Motor neuron (in vitro differentiated cells): ENCODE data around the gene CNGB1. TPM values are rescaled to one million over a fixed set of nuclear protein-coding genes. Genes with fewer than 3 reads are reported as not detected.
"Not testable (repeated sequence)": the region's sequence is repeated elsewhere in the genome, so short reads cannot be mapped to it uniquely, and the experiment has no call there.

ENCODE experiments used
- ATAC-seq, 8 experiments: fragments of 200-7000 bp; cut with Tn5 transposase; replicated peaks in 6 of 8; 2 replicates each; pipeline ENCODE4 v1.8.0; 2021; ENCODE audit warnings: mild to moderate bottlenecking in 8 of 8, moderate library complexity in 8 of 8
- H3K27ac ChIP-seq, 2 donors: fragments of 250-450 bp; sonication (Bioruptor Pico); 2 replicates each; pipeline ENCODE4 v1.9.0; 2021; ENCODE audit warnings: antibody characterized with exemption in 2 of 2, mild to moderate bottlenecking in 2 of 2, moderate library complexity in 1 of 2
- H3K4me1 ChIP-seq, 2 donors: fragments of 250-450 bp; sonication (Bioruptor Pico); replicated peaks in 1 of 2; 2 replicates each; pipeline ENCODE4 v1.6.1; 2021; ENCODE audit warnings: antibody characterized with exemption in 2 of 2, mild to moderate bottlenecking in 2 of 2, moderate library complexity in 1 of 2
- H3K4me3 ChIP-seq, 5 donors: fragments of 250-450 bp; sonication (Bioruptor Pico); 2 replicates each; pipeline ENCODE4 v1.9.0; 2021; ENCODE audit warnings: antibody characterized with exemption in 5 of 5, mild to moderate bottlenecking in 5 of 5, moderate library complexity in 4 of 5
- WGBS, 10 experiments: fragments of 450-650 bp; shearing (Covaris generic); methylation state at CpG; one replicate each; pipeline ENCODE4 v1.0.0; 2022; 5-methylcytosine and 5-hydroxymethylcytosine counted together
- in situ Hi-C, 9 experiments: fragments of 400-800 bp; cut with MboI; loops; one replicate each; pipeline ENCODE4 v1.15.0; 2021; ENCODE audit warnings: low sequenced_read_pairs in 9 of 9, low pct_unique_long_range_greater_than_20kb in 2 of 9; ENCODE audit not compliant: unreplicated experiment in 9 of 9
- total RNA-seq, 8 experiments: library from RNA; unstranded; fragments of 300-600 nt; gene quantifications; 2 replicates each; pipeline versions ENCODE4 v1.2.3 to v1.2.4, GENCODE V29; 2022

The CNGB1 gene
- total RNA-seq, 8 experiments from 2014 or later, result 0.05 to 2.1 (median 1.2) TPM; not detected in 1

- in situ Hi-C loops, result loop anchor here in 3 of 9 experiments (25.0 kb wide), 3 partner anchors 104 to 229 kb away; partner anchors contain the start of genes USB1 (in 1 of the 3) and ZNF319 (in 1 of the 3)
- H3K4me3 ChIP-seq, result no peak overlapping the region
- ATAC-seq, result no peak
- 57 to 96% (median 82%) methylated on average over 2 to 4 of the region's 4 CpGs; no CpG with 5 or more reads in 2 of the 10 experiments for WGBS, 10 experiments
- H3K4me1 ChIP-seq, result peaks cover 0 to 11% of the 10 kb centered on the region in 2 donors
- no peak overlapping the region for H3K27ac ChIP-seq
Observed at GRCh38 chr16:57883480-57883879, 87.4 kb downstream of the CNGB1 start.

GRCh38 chr16:57882792-57883191 lies 88.1 kb downstream of the CNGB1 start:
- no peak overlapping the region for H3K27ac ChIP-seq
- H3K4me1 ChIP-seq, result peaks cover 0 to 11% of the 10 kb centered on the region in 2 donors
- in situ Hi-C loops, result loop anchor here in 3 of 9 experiments (25.0 kb wide), 3 partner anchors 105 to 230 kb away; partner anchors contain the start of genes USB1 (in 1 of the 3) and ZNF319 (in 1 of the 3)
- no peak overlapping the region for H3K4me3 ChIP-seq
- 0 to 100% (median 29%) methylated on average over 1 to 7 of the region's 7 CpGs for WGBS, 10 experiments
- ATAC-seq, result peak in 6 of 8 experiments; percentile 65 to 90 (median 84)

DNA sequence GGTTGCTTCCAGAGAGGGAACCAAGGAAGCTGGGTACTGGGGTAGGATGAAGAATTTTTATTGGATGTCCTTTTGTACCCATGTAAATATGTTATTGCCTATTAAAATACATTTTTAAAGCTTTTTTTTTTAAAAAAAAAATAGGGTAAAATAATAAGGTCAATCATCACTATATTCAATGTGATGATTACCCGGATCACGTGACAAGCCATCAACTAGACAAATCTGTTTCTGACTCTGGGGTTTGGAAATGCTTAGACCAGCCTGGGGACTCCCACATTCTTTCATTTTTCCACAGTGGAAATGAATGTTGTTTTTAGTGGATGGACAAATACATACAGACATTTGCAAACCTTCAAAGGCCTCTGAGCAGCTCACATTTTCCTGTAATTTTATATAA lies 88.7 kb downstream of the CNGB1 start:
- no peak for ATAC-seq
- WGBS, 10 experiments, result 0 to 100% (median 72%) methylated on average over 1 to 2 of the region's 2 CpGs; no CpG with 5 or more reads in 2 of the 10 experiments
- peaks cover 0 to 11% of the 10 kb centered on the region in 2 donors for H3K4me1 ChIP-seq
- no peak overlapping the region for H3K27ac ChIP-seq
- H3K4me3 ChIP-seq, result no peak overlapping the region
- in situ Hi-C loops, result loop anchor here in 3 of 9 experiments (25.0 kb wide), 3 partner anchors 105 to 230 kb away; partner anchors contain the start of genes USB1 (in 1 of the 3) and ZNF319 (in 1 of the 3)

GRCh38 chr16:57878586-57878985 lies 92.3 kb downstream of the CNGB1 start:
- no peak overlapping the region for H3K4me3 ChIP-seq
- peaks cover 0 to 11% of the 10 kb centered on the region in 2 donors for H3K4me1 ChIP-seq
- H3K27ac ChIP-seq, result no peak overlapping the region
- in situ Hi-C loops, result loop anchor here in 3 of 9 experiments (25.0 kb wide), 3 partner anchors 109 to 234 kb away; partner anchors contain the start of genes USB1 (in 1 of the 3) and ZNF319 (in 1 of the 3)
- no peak for ATAC-seq
- 29 to 100% (median 50%) methylated on average over 1 to 3 of the region's 3 CpGs; no CpG with 5 or more reads in 1 of the 10 experiments for WGBS, 10 experiments

GRCh38 chr16:57876210-57876609 lies 94.7 kb downstream of the CNGB1 start:
- in situ Hi-C loops, result loop anchor here in 3 of 9 experiments (25.0 kb wide), 3 partner anchors 111 to 236 kb away; partner anchors contain the start of genes USB1 (in 1 of the 3) and ZNF319 (in 1 of the 3)
- Histone ChIP-seq H3K27ac (no peak overlapping the region), H3K4me3 (no peak overlapping the region), H3K4me1 (no peaks in the 10 kb centered on the region)
- ATAC-seq, result no peak
- WGBS, 10 experiments, result 17 to 100% (median 77%) methylated on average over 1 to 3 of the region's 4 CpGs; no CpG with 5 or more reads in 2 of the 10 experiments

- no peaks in the 10 kb centered on the region for H3K4me1 ChIP-seq
- no peak overlapping the region for H3K27ac ChIP-seq
- no peak for ATAC-seq
- WGBS, 10 experiments, result 48 to 94% (median 70%) methylated on average over 2 to 5 of the region's 5 CpGs; no CpG with 5 or more reads in 1 of the 10 experiments
- H3K4me3 ChIP-seq, result no peak overlapping the region
- in situ Hi-C loops, result loop anchor here in 3 of 9 experiments (25.0 kb wide), 3 partner anchors 112 to 237 kb away; partner anchors contain the start of genes USB1 (in 1 of the 3) and ZNF319 (in 1 of the 3)
Observed at GRCh38 chr16:57875347-57875746, 95.6 kb downstream of the CNGB1 start.

GRCh38 chr16:57873218-57873617 lies 97.7 kb downstream of the CNGB1 start:
- WGBS, 10 experiments, result 0 to 100% (median 21%) methylated on average over 1 to 9 of the region's 11 CpGs
- H3K4me3 ChIP-seq, result no peak overlapping the region
- in situ Hi-C loops, result no loop called here
- H3K4me1 ChIP-seq, result no peaks in the 10 kb centered on the region
- H3K27ac ChIP-seq, result no peak overlapping the region
- no peak for ATAC-seq

DNA sequence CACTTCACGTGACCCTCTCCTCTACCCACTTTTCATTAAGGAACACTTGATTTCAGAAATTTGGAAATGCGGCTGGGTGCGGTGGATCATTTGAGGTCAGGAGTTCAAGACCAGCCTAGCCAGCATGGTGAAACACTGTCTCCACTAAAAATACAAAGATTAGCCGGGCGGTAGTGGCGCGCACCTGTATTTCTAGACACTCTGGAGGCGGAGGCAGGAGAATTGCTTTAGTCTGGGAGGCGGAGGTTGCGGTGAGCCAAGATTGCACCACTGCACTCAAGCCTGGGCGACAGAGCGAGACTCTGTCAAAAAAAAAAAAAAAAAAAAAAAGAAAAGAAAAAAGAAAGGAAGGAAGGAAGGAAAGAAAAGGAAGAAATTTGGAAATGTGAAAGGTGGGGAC lies 98.2 kb downstream of the CNGB1 start:
- H3K4me3 ChIP-seq, H3K27ac ChIP-seq, in situ Hi-C loops, ATAC-seq, H3K4me1 ChIP-seq: not testable (repeated sequence)
- 87 to 100% (median 95%) methylated on average over 1 to 12 of the region's 12 CpGs; no CpG with 5 or more reads in 2 of the 10 experiments for WGBS, 10 experiments

GRCh38 chr16:57871456-57871855 lies 99.5 kb downstream of the CNGB1 start:
- no peak overlapping the region for H3K27ac ChIP-seq
- peak in 3 of 8 experiments; percentile 8 to 80 (median 76) for ATAC-seq
- 0 to 100% (median 54%) methylated on average over 1 of the region's 1 CpG; no CpG with 5 or more reads in 2 of the 10 experiments for WGBS, 10 experiments
- in situ Hi-C loops, result no loop called here
- H3K4me1 ChIP-seq, result peaks cover 6 to 14% of the 10 kb centered on the region in 2 donors
- H3K4me3 ChIP-seq, result no peak overlapping the region

DNA sequence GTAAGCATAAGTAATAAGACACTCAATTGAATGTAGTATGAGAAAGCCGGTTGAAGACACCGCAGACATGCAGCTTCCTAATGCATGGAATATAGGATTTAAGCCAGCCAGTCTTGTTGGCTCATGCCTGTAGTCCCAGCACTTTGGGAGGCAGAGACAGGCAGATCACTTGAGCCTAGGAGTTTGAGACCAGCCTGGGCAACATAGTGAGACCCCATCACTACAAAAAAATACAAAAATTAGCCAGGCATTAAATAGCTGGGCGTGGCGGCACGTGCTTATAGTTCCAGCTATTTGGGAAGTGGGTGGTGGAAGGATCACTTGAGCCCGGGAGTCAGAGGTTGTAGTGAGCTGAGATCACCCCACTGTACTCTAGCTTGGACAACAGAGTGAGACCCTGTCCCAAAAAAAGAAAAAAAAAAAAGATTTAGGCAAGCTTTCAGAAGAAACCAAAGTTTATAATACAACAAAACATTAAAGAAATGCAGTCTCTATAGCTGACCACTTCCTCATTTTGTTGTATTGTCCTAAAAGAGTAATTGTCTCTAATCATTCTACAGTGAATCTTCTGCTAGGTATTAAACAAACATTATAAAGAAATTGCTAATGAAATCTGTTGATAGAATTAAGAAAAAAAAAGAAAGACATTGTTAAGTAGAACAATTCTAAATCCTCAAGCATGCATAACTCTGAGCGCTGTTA lies 100.0 kb downstream of the CNGB1 start:
- no peak overlapping the region for H3K27ac ChIP-seq
- no peak for ATAC-seq
- peaks cover 9 to 19% of the 10 kb centered on the region in 2 donors for H3K4me1 ChIP-seq
- no peak overlapping the region for H3K4me3 ChIP-seq
- in situ Hi-C loops, result no loop called here
- WGBS, 10 experiments, result 67 to 98% (median 86%) methylated on average over 1 to 7 of the region's 7 CpGs; no CpG with 5 or more reads in 1 of the 10 experiments

- 85 to 100% (median 88%) methylated on average over 2 to 13 of the region's 13 CpGs; no CpG with 5 or more reads in 1 of the 10 experiments for WGBS, 10 experiments
- in situ Hi-C loops, result loop anchor here in 1 of 9 experiments (10.0 kb wide), 1 partner anchor 114 kb away; no protein-coding TSS in a partner anchor
- no peak overlapping the region for H3K4me3 ChIP-seq
- peaks cover 9 to 21% of the 10 kb centered on the region in 2 donors for H3K4me1 ChIP-seq
- no peak overlapping the region for H3K27ac ChIP-seq
- ATAC-seq, result no peak
Observed at GRCh38 chr16:57868913-57869520, 101.9 kb downstream of the CNGB1 start.

DNA sequence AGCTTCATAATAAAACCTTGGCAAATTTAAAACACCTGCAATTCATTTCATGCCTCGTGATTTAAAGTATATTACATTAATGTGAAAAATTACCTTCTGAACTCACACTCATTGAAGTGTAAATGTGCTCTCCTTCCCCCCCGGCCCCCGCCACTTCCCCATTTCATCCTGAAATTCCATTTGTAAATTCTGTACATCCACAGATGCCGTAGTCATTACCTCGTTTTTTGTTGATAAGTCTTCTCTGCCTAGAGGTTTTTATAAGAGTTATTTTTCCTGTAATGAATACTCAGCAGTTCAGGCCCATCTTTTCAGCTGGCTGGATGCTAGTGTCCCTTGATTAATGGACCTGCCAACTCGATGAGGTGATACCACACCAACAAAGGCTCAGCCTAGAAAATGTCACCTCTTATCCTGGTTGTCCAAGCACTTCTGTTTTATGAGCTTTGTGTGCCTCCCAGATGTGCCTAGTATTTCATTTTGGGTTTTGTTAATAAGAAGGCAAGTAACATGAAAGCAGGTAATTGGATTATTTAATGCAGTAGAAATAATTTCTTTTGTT lies 103.8 kb downstream of the CNGB1 start:
- Histone ChIP-seq H3K4me3 (no peak overlapping the region), H3K27ac (peak overlapping the region in 1 of 2 donors; percentile 31), H3K4me1 (peaks cover 23 to 34% of the 10 kb centered on the region in 2 donors)
- in situ Hi-C loops, result loop anchor here in 1 of 9 experiments (10.0 kb wide), 1 partner anchor 112 kb away; no protein-coding TSS in a partner anchor
- WGBS, 10 experiments, result 7 to 42% (median 19%) methylated on average over 1 to 6 of the region's 6 CpGs; no CpG with 5 or more reads in 1 of the 10 experiments
- peak in 5 of 8 experiments; percentile 95 to 97 (median 96) for ATAC-seq
